Stimulated activated CD4-positive, alpha-beta T cell treated with anti-CD3 and anti-CD28 coated beads, TNF-alpha, amount 100 ng/mL, for 1 hour (primary cell): Measurements from ENCODE around the gene RABGAP1L.

Experiments used
- DNase-seq, 3 donors: peaks; one replicate each; pipeline ENCODE4 v3.0.0-alpha.2; 2020; ENCODE audit warnings: low read depth in 3 of 3, low spot score in 1 of 3

Gene RABGAP1L

GRCh38 chr1:174743654-174744561 is 584.6 kb downstream of the RABGAP1L start:
- no peak for DNase-seq

GRCh38 chr1:174744886-174745285 is 585.6 kb downstream of the RABGAP1L start:
- DNase-seq, result no peak

- no peak for DNase-seq
Measured at GRCh38 chr1:174746024-174746808, 586.9 kb downstream of the RABGAP1L start.

- no peak for DNase-seq
Measured at GRCh38 chr1:174747613-174748012, 588.3 kb downstream of the RABGAP1L start.

GRCh38 chr1:174748586-174748985 is 589.3 kb downstream of the RABGAP1L start:
- DNase-seq, result no peak

GRCh38 chr1:174753131-174753530 is 593.8 kb downstream of the RABGAP1L start:
- DNase-seq, result no peak

- DNase-seq, result no peak
Measured at GRCh38 chr1:174761335-174761734, 602.0 kb downstream of the RABGAP1L start.

- no peak for DNase-seq
Measured at GRCh38 chr1:174761901-174762585, 602.7 kb downstream of the RABGAP1L start.

- no peak for DNase-seq
Measured at GRCh38 chr1:174764191-174764590, 604.9 kb downstream of the RABGAP1L start.

- DNase-seq, result no peak
Measured at GRCh38 chr1:174766727-174767126, 607.4 kb downstream of the RABGAP1L start.

- DNase-seq, result no peak
Measured at GRCh38 chr1:174768516-174768915, 609.2 kb downstream of the RABGAP1L start.

- no peak for DNase-seq
Measured at GRCh38 chr1:174768949-174769348, 609.6 kb downstream of the RABGAP1L start.

GRCh38 chr1:174769961-174770549 is 610.7 kb downstream of the RABGAP1L start:
- no peak for DNase-seq

GRCh38 chr1:174775621-174776020 is 616.3 kb downstream of the RABGAP1L start:
- DNase-seq, result no peak

GRCh38 chr1:174777262-174777661 is 617.9 kb downstream of the RABGAP1L start:
- DNase-seq, result no peak

- no peak for DNase-seq
Measured at GRCh38 chr1:174785510-174785909, 626.2 kb downstream of the RABGAP1L start.

GRCh38 chr1:174786358-174786757 is 627.0 kb downstream of the RABGAP1L start:
- DNase-seq, result no peak

GRCh38 chr1:174786760-174787159 is 627.4 kb downstream of the RABGAP1L start:
- DNase-seq, result no peak

- no peak for DNase-seq
Measured at GRCh38 chr1:174788981-174789380, 629.7 kb downstream of the RABGAP1L start.

GRCh38 chr1:174789399-174789798 is 630.1 kb downstream of the RABGAP1L start:
- no peak for DNase-seq

- DNase-seq, result no peak
Measured at GRCh38 chr1:174791863-174792262, 632.5 kb downstream of the RABGAP1L start.
